B cell (primary cell): ENCODE data around the gene LAMB1. TPM values are rescaled to one million over a fixed set of nuclear protein-coding genes. Genes with fewer than 3 reads are reported as not detected.

Experiments
- ATAC-seq: fragments of 200-7000 bp; cut with Tn5 transposase; one replicate; pipeline ENCODE4 v1.10.0; 2021; ENCODE audit warnings: low read depth, mild to moderate bottlenecking, moderate number of reproducible peaks, moderate library complexity
- CTCF ChIA-PET: fragments of 350-600 bp; sonication (Branson Sonifier 250); formaldehyde crosslinking; loops from one replicate; lab custom pipeline; 2021; ENCODE audit warnings: antibody characterized with exemption, inconsistent platforms; lab: Charles Lee
- POLR2A ChIA-PET: fragments of 350-600 bp; sonication (Branson Sonifier 250); formaldehyde crosslinking; loops from one replicate; lab custom pipeline; 2021; ENCODE audit warnings: antibody characterized with exemption; lab: Charles Lee
- DNase-seq: peaks from one replicate; pipeline ENCODE4 v3.0.0; 2013
- H2AFZ ChIP-seq: 2 replicates; pipeline ENCODE4 v1.6.1; 2012; ENCODE audit warnings: mild to moderate bottlenecking, low read depth, low read length; ENCODE audit not compliant: insufficient read depth, poor library complexity, severe bottlenecking
- H3K27ac ChIP-seq, 2 donors: 1 replicate in 1 of 2; 2 replicates in 1 of 2; pipeline ENCODE4 v1.5.1; 2012 to 2013; ENCODE audit warnings: low read length in 2 of 2, mild to moderate bottlenecking in 2 of 2, moderate library complexity in 1 of 2
- H3K27me3 ChIP-seq, 4 experiments: fragments of 200-600 bp in 1 of 4; sonication (generic) in 1 of 4; replicated peaks in 1 of 4; 1 replicate in 2 of 4; 2 replicates in 2 of 4; pipeline versions ENCODE4 v1.6.1 to v1.7.0; 2013 to 2016; ENCODE audit warnings: low read length in 3 of 4, mild to moderate bottlenecking in 2 of 4, mixed read lengths in 1 of 4, moderate library complexity in 1 of 4; ENCODE audit not compliant: insufficient read depth in 4 of 4, control insufficient read depth in 3 of 4; ENCODE audit errors: control extremely low read depth in 1 of 4
- H3K36me3 ChIP-seq, 2 experiments: replicated peaks in 1 of 2; 1 replicate in 1 of 2; 2 replicates in 1 of 2; pipeline versions ENCODE4 v1.6.1 to v1.7.1; 2013; ENCODE audit warnings: low read length in 1 of 2; ENCODE audit not compliant: insufficient read depth in 2 of 2, control insufficient read depth in 1 of 2; ENCODE audit errors: control extremely low read depth in 1 of 2, extremely low read depth in 1 of 2
- H3K4me1 ChIP-seq, 2 donors: fragments of 200-600 bp in 1 of 2; sonication (generic) in 1 of 2; 1 replicate in 1 of 2; 2 replicates in 1 of 2; pipeline versions ENCODE4 v1.5.1 to v1.6.1; 2013 to 2017; ENCODE audit warnings: low read length in 2 of 2; ENCODE audit not compliant: control insufficient read depth in 2 of 2, insufficient read depth in 2 of 2
- H3K4me2 ChIP-seq: replicated peaks from 2 replicates; pipeline ENCODE3; 2012; ENCODE audit warnings: mild to moderate bottlenecking, low read depth, low read length; ENCODE audit not compliant: poor library complexity, severe bottlenecking
- H3K4me3 ChIP-seq, 5 experiments: fragments of 200-600 bp in 1 of 5; sonication (generic) in 1 of 5; 1 replicate in 3 of 5; 2 replicates in 2 of 5; pipeline versions ENCODE4 v1.5.1 to v1.7.0; 2011 to 2016; ENCODE audit warnings: low read length in 4 of 5, mild to moderate bottlenecking in 4 of 5, low read depth in 2 of 5, control low read depth in 1 of 5, moderate library complexity in 1 of 5; ENCODE audit not compliant: insufficient read depth in 1 of 5; ENCODE audit errors: control extremely low read depth in 1 of 5, extremely low read depth in 1 of 5
- H3K79me2 ChIP-seq: fragments of 200-600 bp; sonication (generic); one replicate; pipeline ENCODE4 v1.6.0; 2016; ENCODE audit warnings: low read length; ENCODE audit not compliant: control insufficient read depth, insufficient read depth
- H3K9ac ChIP-seq: fragments of 200-600 bp; sonication (generic); 2 replicates; pipeline ENCODE4 v1.6.1; 2017; ENCODE audit warnings: mild to moderate bottlenecking, low read length, moderate library complexity
- H3K9me3 ChIP-seq, 3 donors: one replicate each; pipeline versions ENCODE4 v1.6.1 to v1.7.1; 2013; ENCODE audit warnings: low read length in 2 of 3; ENCODE audit not compliant: control insufficient read depth in 2 of 3, insufficient read depth in 1 of 3; ENCODE audit errors: control extremely low read depth in 1 of 3
- H4K20me1 ChIP-seq: 2 replicates; pipeline ENCODE4 v1.6.0; 2012; ENCODE audit warnings: mild to moderate bottlenecking, low read length; ENCODE audit not compliant: insufficient read depth, control insufficient read depth, poor library complexity, severe bottlenecking
- H3K27ac Mint-ChIP-seq: one replicate; pipeline ENCODE4 v1.8.0; 2021; ENCODE audit warnings: mixed read lengths
- H3K27me3 Mint-ChIP-seq: one replicate; pipeline ENCODE4 v1.8.0; 2021; ENCODE audit warnings: mixed read lengths
- H3K4me1 Mint-ChIP-seq: one replicate; pipeline ENCODE4 v1.8.0; 2021; ENCODE audit warnings: mixed read lengths
- H3K4me3 Mint-ChIP-seq: one replicate; pipeline ENCODE4 v1.8.0; 2021; ENCODE audit warnings: mixed read lengths
- H3K9me3 Mint-ChIP-seq: one replicate; pipeline ENCODE4 v1.8.0; 2022; ENCODE audit warnings: mixed read lengths; ENCODE audit not compliant: insufficient read depth
- EZH2 ChIP-seq: IDR thresholded peaks from 2 replicates; pipeline ENCODE4 v1.6.1; 2012; ENCODE audit warnings: borderline replicate concordance, low read depth, mild to moderate bottlenecking, moderate library complexity, low read length; ENCODE audit not compliant: insufficient read depth, poor library complexity, severe bottlenecking
- WGBS: methylation state at CpG from one replicate; pipeline ENCODE4 v1.1.5; 2013; ENCODE audit warnings: missing lambda C conversion rate; ENCODE audit not compliant: insufficient coverage; 5-methylcytosine and 5-hydroxymethylcytosine counted together
- intact Hi-C: fragments of 100-400 bp; cut with micrococcal nuclease; formaldehyde crosslinking; loops from one replicate; pipeline ENCODE4 v1.10.0; 2022
- polyA plus RNA-seq: library from polyadenylated mRNA; depleted of rRNA; stranded (reverse); fragments of >200 nt; gene quantifications from 2 replicates; pipeline ENCODE4 v1.2.3, GENCODE V29; 2012
- total RNA-seq, 2 donors: library from RNA; stranded (reverse); fragments of 120-200 nt in 1 of 2; gene quantifications; 1 replicate in 1 of 2; 2 replicates in 1 of 2; pipeline versions ENCODE4 v1.2.3 to v1.2.4, GENCODE V29; 2013 to 2022
- TF ChIP-seq, protein P1 (sequence below): fragments of 200-600 bp; IDR thresholded peaks from one replicate; pipeline ENCODE4 v1.8.0; 2022; ENCODE audit warnings: antibody characterized with exemption, mild to moderate bottlenecking

The LAMB1 gene
- total and polyA plus RNA-seq, 2 donors (not counting 1 experiment from before 2014, with no cell fraction given) = not detected

DNA sequence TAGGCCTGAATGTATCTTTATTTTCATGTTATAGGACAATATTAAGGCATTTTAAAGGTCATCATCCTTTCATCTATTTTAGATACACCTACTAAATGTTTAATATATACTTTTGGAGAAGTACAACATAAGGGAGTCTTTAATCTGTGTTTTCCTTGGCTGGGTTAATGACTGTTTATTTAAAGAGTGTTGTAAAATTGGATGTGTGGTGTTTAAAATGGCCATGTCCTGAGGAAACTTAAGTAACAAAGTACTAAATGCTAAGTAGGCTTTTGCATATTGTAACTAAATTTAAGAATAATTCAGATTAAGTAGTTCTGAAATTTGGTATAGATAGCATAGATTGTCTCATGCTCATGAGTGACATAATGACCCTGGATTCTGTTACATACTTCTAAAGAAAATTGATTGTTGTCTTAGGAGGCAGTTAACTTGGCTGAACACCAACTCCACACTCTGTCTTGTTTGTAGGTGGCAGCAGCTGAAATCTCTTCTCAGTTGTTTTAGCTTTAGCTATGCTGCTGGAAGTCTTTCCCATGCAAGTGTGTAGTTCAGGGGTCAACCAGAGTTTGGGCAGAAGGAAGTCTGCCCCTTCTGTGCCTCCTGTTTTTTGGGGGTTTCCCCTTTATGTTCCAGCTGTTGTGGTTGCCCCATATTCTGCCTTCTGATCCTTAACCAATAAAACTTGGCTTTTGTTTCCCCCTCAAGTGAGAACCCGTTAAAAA, 82.8 kb downstream of the LAMB1 start:
- H3K27ac Mint-ChIP-seq = no peak overlapping the region
- intact Hi-C loops = no loop called here
- no peaks in the 10 kb centered on the region for H3K79me2 ChIP-seq
- no peak overlapping the region for H3K4me2 ChIP-seq
- DNase-seq (no peak), ATAC-seq (no peak)
- WGBS = no CpG with 5 or more reads among the region's 1 CpG
- no peaks in the 10 kb centered on the region for H3K27me3 ChIP-seq
- CTCF ChIA-PET = no interaction called here
- peaks cover 6 to 8% of the 10 kb centered on the region in 2 donors for H3K4me1 ChIP-seq
- H3K27me3 Mint-ChIP-seq = no peaks in the 10 kb centered on the region
- no peak overlapping the region for H3K4me3 ChIP-seq
- TF ChIP-seq, protein P1, sequence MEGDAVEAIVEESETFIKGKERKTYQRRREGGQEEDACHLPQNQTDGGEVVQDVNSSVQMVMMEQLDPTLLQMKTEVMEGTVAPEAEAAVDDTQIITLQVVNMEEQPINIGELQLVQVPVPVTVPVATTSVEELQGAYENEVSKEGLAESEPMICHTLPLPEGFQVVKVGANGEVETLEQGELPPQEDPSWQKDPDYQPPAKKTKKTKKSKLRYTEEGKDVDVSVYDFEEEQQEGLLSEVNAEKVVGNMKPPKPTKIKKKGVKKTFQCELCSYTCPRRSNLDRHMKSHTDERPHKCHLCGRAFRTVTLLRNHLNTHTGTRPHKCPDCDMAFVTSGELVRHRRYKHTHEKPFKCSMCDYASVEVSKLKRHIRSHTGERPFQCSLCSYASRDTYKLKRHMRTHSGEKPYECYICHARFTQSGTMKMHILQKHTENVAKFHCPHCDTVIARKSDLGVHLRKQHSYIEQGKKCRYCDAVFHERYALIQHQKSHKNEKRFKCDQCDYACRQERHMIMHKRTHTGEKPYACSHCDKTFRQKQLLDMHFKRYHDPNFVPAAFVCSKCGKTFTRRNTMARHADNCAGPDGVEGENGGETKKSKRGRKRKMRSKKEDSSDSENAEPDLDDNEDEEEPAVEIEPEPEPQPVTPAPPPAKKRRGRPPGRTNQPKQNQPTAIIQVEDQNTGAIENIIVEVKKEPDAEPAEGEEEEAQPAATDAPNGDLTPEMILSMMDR = no peak
- no peak for TF ChIP-seq EZH2
- H2AFZ ChIP-seq = no peak overlapping the region
- H3K4me1 Mint-ChIP-seq = peaks cover 22% of the 10 kb centered on the region
- H4K20me1 ChIP-seq = no peaks in the 10 kb centered on the region
- peaks cover 18 to 51% of the 10 kb centered on the region in 2 experiments for H3K36me3 ChIP-seq
- H3K4me3 Mint-ChIP-seq = no peak overlapping the region
- no peaks in the 10 kb centered on the region for H3K9me3 Mint-ChIP-seq
- H3K9me3 ChIP-seq = peaks cover 0 to 4% (median 0%) of the 10 kb centered on the region in 3 donors
- H3K27ac ChIP-seq = no peak overlapping the region
- POLR2A ChIA-PET = no interaction called here
- no peak overlapping the region for H3K9ac ChIP-seq

DNA sequence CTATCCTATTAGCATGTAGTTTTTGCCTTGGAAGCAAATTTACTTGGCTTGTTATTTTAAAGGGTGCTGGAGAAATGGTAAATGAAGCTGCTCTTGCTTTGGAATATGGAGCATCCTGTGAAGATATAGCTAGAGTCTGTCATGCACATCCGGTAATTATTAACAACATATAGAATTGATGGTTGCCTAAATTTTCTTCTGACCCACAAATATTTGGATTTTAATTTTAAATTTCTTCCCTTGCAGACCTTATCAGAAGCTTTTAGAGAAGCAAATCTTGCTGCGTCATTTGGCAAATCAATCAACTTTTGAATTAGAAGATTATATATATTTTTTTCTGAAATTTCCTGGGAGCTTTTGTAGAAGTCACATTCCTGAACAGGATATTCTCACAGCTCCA, 84.0 kb downstream of the LAMB1 start:
- H3K36me3 ChIP-seq = peaks cover 19 to 51% of the 10 kb centered on the region in 2 experiments
- H3K9ac ChIP-seq = no peak overlapping the region
- Mint-ChIP-seq H3K4me1 (peaks cover 15% of the 10 kb centered on the region), H3K9me3 (no peaks in the 10 kb centered on the region), H3K27ac (no peak overlapping the region), H3K4me3 (no peak overlapping the region), H3K27me3 (no peaks in the 10 kb centered on the region)
- DNase-seq (no peak), ATAC-seq (no peak)
- no peaks in the 10 kb centered on the region for H3K4me1 ChIP-seq
- H3K27ac ChIP-seq = no peak overlapping the region
- ChIA-PET POLR2A (no interaction called here), CTCF (interaction anchor here (0.6 kb wide), 1 partner anchor 378 kb away, joined by 3 read pairs; no protein-coding TSS in a partner anchor)
- no peak overlapping the region for H2AFZ ChIP-seq
- H3K9me3 ChIP-seq = peaks cover 0 to 4% (median 0%) of the 10 kb centered on the region in 3 donors
- intact Hi-C loops = no loop called here
- H3K4me2 ChIP-seq = no peak overlapping the region
- H3K79me2 ChIP-seq = no peaks in the 10 kb centered on the region
- H4K20me1 ChIP-seq = no peaks in the 10 kb centered on the region
- H3K27me3 ChIP-seq = no peaks in the 10 kb centered on the region
- TF ChIP-seq, protein P1 = no peak
- no CpG with 5 or more reads among the region's 2 CpGs for WGBS
- H3K4me3 ChIP-seq = no peak overlapping the region
